ENCODE results near the gene ACAN. TPM values are rescaled to one million over a fixed set of nuclear protein-coding genes. Genes with fewer than 3 reads are reported as not detected.

Gene ACAN
- total and polyA plus RNA-seq, 2 of the 8 experiments (the other 6 are each of a cell fraction or from before 2014, with no cell fraction given): 0.71 to 0.73 TPM

DNA sequence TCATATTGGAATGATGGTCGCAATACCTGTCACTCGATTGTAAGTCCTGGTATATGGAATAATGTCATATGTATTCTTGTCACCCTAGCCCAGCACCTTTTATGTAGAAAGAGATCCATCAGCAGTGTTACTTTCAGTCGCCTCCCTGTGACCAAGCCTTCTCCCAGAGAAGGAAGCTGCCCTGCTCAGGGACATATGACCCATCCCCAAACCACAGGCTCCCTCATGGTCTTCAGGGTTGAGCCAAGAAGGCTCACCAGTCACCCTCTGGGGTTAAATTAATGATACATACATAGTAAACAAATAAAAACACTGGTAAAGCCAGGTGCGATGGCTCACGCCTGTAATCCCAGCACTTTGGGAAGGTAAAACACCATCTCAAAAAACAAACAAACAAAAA is 114.5 kb downstream of the ACAN start:
- H4K91ac ChIP-seq (replicated peaks; ENCODE audit: insufficient read length, low read length): no peak overlapping the region
- no peak overlapping the region for H3K4me3 ChIP-seq (ENCODE audit: extremely low read depth in 1 of 4, insufficient read depth in 2 of 4, low read depth in 3 of 4, low read length in 4 of 4)
- no peak overlapping the region for H2BK5ac ChIP-seq (ENCODE audit: low read depth, low read length)
- no peaks in the 10 kb centered on the region; a peak in 1 of 7 replicates for H3K27me3 ChIP-seq (replicated peaks in 1 of 4; ENCODE audit: control insufficient read depth in 3 of 4, extremely low read depth in 1 of 4, insufficient read depth in 3 of 4, low read length in 3 of 4)
- no peak overlapping the region for H2AFZ ChIP-seq (ENCODE audit: low read length)
- H4K20me1 ChIP-seq (replicated peaks in 1 of 2; ENCODE audit: control insufficient read depth in 1 of 2, insufficient read depth in 2 of 2, low read length in 2 of 2): no peaks in the 10 kb centered on the region
- H2AK5ac ChIP-seq (ENCODE audit: low read depth, low read length): no peak overlapping the region
- H3K23ac ChIP-seq (ENCODE audit: insufficient read length): no peak overlapping the region
- H3K18ac ChIP-seq (ENCODE audit: extremely low read depth, low read length): no peak overlapping the region; the same call in 1 of the 2 replicates
- no peak overlapping the region for H2BK12ac ChIP-seq (ENCODE audit: low read depth, low read length)
- POLR2A ChIA-PET (ENCODE audit: partially characterized antibody): no interaction called here
- no peak overlapping the region for H2BK15ac ChIP-seq (ENCODE audit: low read length)
- H3K4me2 ChIP-seq (ENCODE audit: insufficient read depth in 1 of 2, low read depth in 2 of 2, low read length in 2 of 2): no peak overlapping the region
- no peak overlapping the region for H3K14ac ChIP-seq (ENCODE audit: insufficient read length)
- DNase-seq (ENCODE audit: low read depth in 1 of 2, low spot score in 2 of 2) (no peak), FAIRE-seq (no peak)
- H3K4me1 ChIP-seq (replicated peaks in 1 of 4; ENCODE audit: control insufficient read depth in 3 of 4, insufficient read depth in 4 of 4, low read length in 3 of 4): peaks cover 0 to 3% (median 0%) of the 10 kb centered on the region in 4 experiments; a peak in 2 of 7 replicates
- H2BK20ac ChIP-seq (ENCODE audit: low read length): no peak overlapping the region
- no peaks in the 10 kb centered on the region for H3K9me3 ChIP-seq (ENCODE audit: insufficient read depth in 2 of 2, low read depth in 1 of 2, low read length in 1 of 2)
- H3K36me3 ChIP-seq (ENCODE audit: control insufficient read depth in 2 of 4, insufficient read depth in 4 of 4, low read length in 3 of 4): no peaks in the 10 kb centered on the region
- H4K8ac ChIP-seq (ENCODE audit: extremely low read depth, insufficient read depth, low read length): no peak overlapping the region
- H4K5ac ChIP-seq (ENCODE audit: insufficient read length, low read depth, low read length): no peak overlapping the region
- H2BK120ac ChIP-seq (replicated peaks; ENCODE audit: low read depth, low read length): no peak overlapping the region
- WGBS, 2 experiments (ENCODE audit: extremely low coverage in 1 of 2, insufficient coverage in 1 of 2, insufficient read length in 1 of 2, insufficient replicate concordance in 2 of 2, low coverage in 1 of 2, low lambda C conversion rate in 2 of 2, missing lambda C conversion rate in 1 of 2): 98% methylated on average over 5 of the region's 5 CpGs; no CpG with 5 or more reads in 1 of the 2 experiments
- CTCF ChIA-PET (ENCODE audit: partially characterized antibody): no interaction called here
- H3K79me1 ChIP-seq (ENCODE audit: low read depth, low read length): no peaks in the 10 kb centered on the region
- no peak overlapping the region for H3K56ac ChIP-seq (replicated peaks; ENCODE audit: insufficient read length, low read depth, low read length)
- peaks cover 0 to 6% of the 10 kb centered on the region in 2 experiments; a peak in 3 of 4 replicates for H3K79me2 ChIP-seq (ENCODE audit: control insufficient read depth in 1 of 2, insufficient read depth in 2 of 2, low read length in 2 of 2)
- H3K4ac ChIP-seq (replicated peaks; ENCODE audit: insufficient read length, low read depth, low read length): no peak overlapping the region
- H3K9ac ChIP-seq (replicated peaks in 1 of 4; ENCODE audit: extremely low read depth in 1 of 4, low read depth in 3 of 4, low read length in 3 of 4): no peak overlapping the region
- H3K23me2 ChIP-seq (ENCODE audit: low read depth, low read length): no peaks in the 10 kb centered on the region
- H3K27ac ChIP-seq (ENCODE audit: low read depth, low read length): no peak overlapping the region
- TF ChIP-seq, protein P1, sequence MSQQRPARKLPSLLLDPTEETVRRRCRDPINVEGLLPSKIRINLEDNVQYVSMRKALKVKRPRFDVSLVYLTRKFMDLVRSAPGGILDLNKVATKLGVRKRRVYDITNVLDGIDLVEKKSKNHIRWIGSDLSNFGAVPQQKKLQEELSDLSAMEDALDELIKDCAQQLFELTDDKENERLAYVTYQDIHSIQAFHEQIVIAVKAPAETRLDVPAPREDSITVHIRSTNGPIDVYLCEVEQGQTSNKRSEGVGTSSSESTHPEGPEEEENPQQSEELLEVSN (IDR thresholded peaks at IDR 0.05): no peak
- TF ChIP-seq CEBPB (IDR thresholded peaks at IDR 0.05; ENCODE audit: low read depth, low read length): no peak
- TF ChIP-seq EGR1 (IDR thresholded peaks at IDR 0.05; ENCODE audit: borderline replicate concordance, low read depth, low read length): no peak
- no peak for TF ChIP-seq POLR2AphosphoS5 (IDR thresholded peaks at IDR 0.05; ENCODE audit: low read depth, low read length)
- TF ChIP-seq, protein P2, sequence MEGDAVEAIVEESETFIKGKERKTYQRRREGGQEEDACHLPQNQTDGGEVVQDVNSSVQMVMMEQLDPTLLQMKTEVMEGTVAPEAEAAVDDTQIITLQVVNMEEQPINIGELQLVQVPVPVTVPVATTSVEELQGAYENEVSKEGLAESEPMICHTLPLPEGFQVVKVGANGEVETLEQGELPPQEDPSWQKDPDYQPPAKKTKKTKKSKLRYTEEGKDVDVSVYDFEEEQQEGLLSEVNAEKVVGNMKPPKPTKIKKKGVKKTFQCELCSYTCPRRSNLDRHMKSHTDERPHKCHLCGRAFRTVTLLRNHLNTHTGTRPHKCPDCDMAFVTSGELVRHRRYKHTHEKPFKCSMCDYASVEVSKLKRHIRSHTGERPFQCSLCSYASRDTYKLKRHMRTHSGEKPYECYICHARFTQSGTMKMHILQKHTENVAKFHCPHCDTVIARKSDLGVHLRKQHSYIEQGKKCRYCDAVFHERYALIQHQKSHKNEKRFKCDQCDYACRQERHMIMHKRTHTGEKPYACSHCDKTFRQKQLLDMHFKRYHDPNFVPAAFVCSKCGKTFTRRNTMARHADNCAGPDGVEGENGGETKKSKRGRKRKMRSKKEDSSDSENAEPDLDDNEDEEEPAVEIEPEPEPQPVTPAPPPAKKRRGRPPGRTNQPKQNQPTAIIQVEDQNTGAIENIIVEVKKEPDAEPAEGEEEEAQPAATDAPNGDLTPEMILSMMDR (IDR thresholded peaks at IDR 0.05; ENCODE audit: control extremely low read depth in 1 of 3, insufficient read depth in 1 of 3, low read depth in 1 of 3, low read length in 3 of 3): no peak
- TF ChIP-seq TAF1 (IDR thresholded peaks at IDR 0.05; ENCODE audit: low read depth, low read length): no peak
- TF ChIP-seq SIRT6 (IDR thresholded peaks at IDR 0.05; ENCODE audit: low read length): no peak
- no peak for TF ChIP-seq RAD21 (IDR thresholded peaks at IDR 0.05 in 1 of 2, conservative IDR thresholded peaks at IDR 0.05 in 1 of 2; ENCODE audit: low read depth in 2 of 2, low read length in 2 of 2)
- no peak for TF ChIP-seq ZNF274 (IDR thresholded peaks at IDR 0.05; ENCODE audit: borderline replicate concordance, extremely low read depth, low read length)
- TF ChIP-seq SAP30 (IDR thresholded peaks at IDR 0.05; ENCODE audit: insufficient read depth, insufficient replicate concordance, low read length): no peak
- no peak for TF ChIP-seq HDAC6 (IDR thresholded peaks at IDR 0.05; ENCODE audit: low read depth, low read length)
